Left lung (tissue), 10 donors: ENCODE data around the gene OR2A42. TPM values are rescaled to one million over a fixed set of nuclear protein-coding genes. Genes with fewer than 3 reads are reported as not detected.
"Not testable (repeated sequence)": the region's sequence is repeated elsewhere in the genome, so short reads cannot be mapped to it uniquely, and the experiment has no call there.

ENCODE experiments used
- ATAC-seq: fragments of 200-7000 bp; cut with Tn5 transposase; one replicate; pipeline ENCODE4 v1.9.1; 2020; ENCODE audit warnings: moderate library complexity
- DNase-seq, 4 donors: peaks; one replicate each; pipeline ENCODE4 v3.0.0-alpha.2; 2013 to 2020
- H3K27ac ChIP-seq, 2 donors: fragments of 200-600 bp; sonication (generic) in 1 of 2; one replicate each; pipeline versions ENCODE4 v1.5.0 to v1.8.0; 2020 to 2021
- H3K27me3 ChIP-seq, 2 donors: fragments of 200-600 bp; sonication (generic) in 1 of 2; one replicate each; pipeline versions ENCODE4 v1.5.0 to v1.8.0; 2020 to 2021
- H3K36me3 ChIP-seq, 2 donors: fragments of 200-600 bp; sonication (generic) in 1 of 2; one replicate each; pipeline versions ENCODE4 v1.5.0 to v1.8.0; 2020 to 2021
- H3K4me1 ChIP-seq, 2 donors: fragments of 200-600 bp; one replicate each; pipeline ENCODE4 v1.8.0; 2021
- H3K4me3 ChIP-seq, 2 donors: fragments of 200-600 bp; sonication (generic) in 1 of 2; one replicate each; pipeline versions ENCODE4 v1.5.0 to v1.8.0; 2020 to 2021; ENCODE audit warnings: mild to moderate bottlenecking in 1 of 2
- H3K9me3 ChIP-seq, 2 donors: fragments of 200-600 bp; sonication (generic) in 1 of 2; one replicate each; pipeline versions ENCODE4 v1.5.0 to v1.8.0; 2020 to 2021
- intact Hi-C, 2 donors: fragments of 100-400 bp; cut with DNase I; formaldehyde crosslinking; loops; one replicate each; pipeline versions ENCODE4 v1.11.2 to v1.14.2; 2022
- polyA plus RNA-seq, 6 donors: library from polyadenylated mRNA; unstranded; fragments of 120-200 nt; gene quantifications; one replicate each; pipeline ENCODE4 v1.2.1, GENCODE V29; 2013; ENCODE audit not compliant: insufficient read length in 6 of 6
- total RNA-seq, 2 donors: library from RNA; stranded (reverse); fragmentation: NEBNext Ultra II Directional; extraction: Animal tissue kit (Norgen Biotek cat#: 25700); gene quantifications; one replicate each; pipeline ENCODE4 v1.2.1, GENCODE V29; 2021
- donor health status: DM: no; HTN: yes; CAD: no.
- donor health status: DM: no; HTN: no; CAD: no.

OR2A42 gene
- total and polyA plus RNA-seq, 8 donors: 1.1 to 5.6 (median 3.2) TPM; not detected in 2

DNA sequence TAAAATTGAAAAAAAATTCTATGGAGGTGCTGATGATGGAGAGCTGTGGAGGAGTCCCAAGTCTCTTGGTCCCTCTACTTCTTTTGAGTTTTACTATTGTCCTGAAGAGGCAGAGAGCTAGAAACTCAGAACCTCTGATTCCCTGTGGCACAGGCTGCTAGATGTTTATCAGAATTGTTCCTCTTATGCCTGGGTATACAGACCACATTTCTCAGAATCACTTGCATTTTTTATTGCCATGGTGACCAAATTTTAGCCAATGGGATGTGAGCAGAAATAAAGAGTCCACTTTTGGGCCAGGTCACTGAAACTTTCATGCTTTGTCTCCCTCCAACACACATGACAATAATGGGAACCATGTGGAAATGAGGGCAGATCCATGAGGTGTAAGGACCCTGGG lies 15.7 kb downstream of the OR2A42 start:
- H3K36me3 ChIP-seq, H3K27me3 ChIP-seq, H3K4me3 ChIP-seq, H3K9me3 ChIP-seq, H3K4me1 ChIP-seq, intact Hi-C loops, DNase-seq, ATAC-seq, H3K27ac ChIP-seq: not testable (repeated sequence)

DNA sequence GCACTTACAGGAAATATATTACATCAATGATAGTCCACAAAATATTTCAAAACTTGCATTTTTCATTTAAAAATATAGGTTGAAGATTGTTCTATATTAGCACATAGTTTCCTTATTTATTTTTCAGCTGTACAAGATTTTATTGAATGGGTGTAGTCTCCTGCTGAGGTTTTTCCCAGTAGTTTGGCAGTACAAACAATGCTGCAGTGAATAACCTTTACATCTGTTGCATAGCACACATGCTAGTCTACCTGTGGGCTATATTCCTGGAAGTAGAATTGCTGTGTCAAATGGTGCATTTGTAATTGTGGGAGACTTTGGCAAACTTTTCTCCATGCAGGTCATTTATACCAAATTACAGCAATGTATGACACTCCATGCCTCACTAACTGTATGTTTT lies 18.9 kb downstream of the OR2A42 start:
- H3K36me3 ChIP-seq, H3K27me3 ChIP-seq, H3K27ac ChIP-seq, H3K4me1 ChIP-seq, intact Hi-C loops, DNase-seq, H3K4me3 ChIP-seq, ATAC-seq, H3K9me3 ChIP-seq: not testable (repeated sequence)

- H3K4me3 ChIP-seq, DNase-seq, intact Hi-C loops, H3K27ac ChIP-seq, H3K4me1 ChIP-seq, H3K36me3 ChIP-seq, H3K9me3 ChIP-seq, H3K27me3 ChIP-seq: not testable (repeated sequence)
- peak; percentile 75 for ATAC-seq
These were observed 20.3 kb downstream of the OR2A42 start for GRCh38 chr7:144219149-144219548.

- H3K27ac ChIP-seq, ATAC-seq, intact Hi-C loops, H3K36me3 ChIP-seq, H3K27me3 ChIP-seq, H3K4me1 ChIP-seq, H3K4me3 ChIP-seq, H3K9me3 ChIP-seq: not testable (repeated sequence)
- DNase-seq: peak in 1 of 4 donors; percentile 9
These were observed 20.8 kb downstream of the OR2A42 start for GRCh38 chr7:144218581-144218980.

- ATAC-seq, intact Hi-C loops, H3K36me3 ChIP-seq, H3K27ac ChIP-seq, H3K4me3 ChIP-seq, H3K27me3 ChIP-seq, DNase-seq, H3K4me1 ChIP-seq, H3K9me3 ChIP-seq: not testable (repeated sequence)
These were observed 22.2 kb downstream of the OR2A42 start for GRCh38 chr7:144217200-144217599.

- DNase-seq, H3K4me1 ChIP-seq, ATAC-seq, H3K36me3 ChIP-seq, H3K9me3 ChIP-seq, intact Hi-C loops, H3K27me3 ChIP-seq, H3K27ac ChIP-seq, H3K4me3 ChIP-seq: not testable (repeated sequence)
These were observed 34.1 kb downstream of the OR2A42 start for GRCh38 chr7:144205306-144205705.

DNA sequence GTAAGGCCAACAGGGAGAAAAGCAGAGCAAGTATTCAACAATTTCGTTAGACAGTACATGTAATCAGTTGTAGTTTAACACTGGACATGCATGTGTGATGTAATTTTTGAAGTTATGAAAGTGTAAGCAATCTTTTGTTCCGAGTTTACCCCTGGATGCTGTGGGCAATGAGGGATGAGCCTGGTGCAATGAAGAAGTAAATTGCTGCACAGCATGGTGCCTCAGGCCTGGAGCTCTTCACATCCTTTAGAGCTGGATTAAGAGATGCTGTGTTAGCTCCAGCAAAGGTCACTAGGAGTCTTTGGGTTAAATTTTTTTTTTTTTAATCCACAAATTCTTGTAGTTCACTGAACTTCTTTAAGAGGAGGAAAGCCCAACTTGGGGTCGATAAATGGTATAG lies 36.3 kb downstream of the OR2A42 start:
- H3K27ac ChIP-seq, H3K27me3 ChIP-seq, H3K36me3 ChIP-seq, intact Hi-C loops, H3K9me3 ChIP-seq, H3K4me3 ChIP-seq, DNase-seq, H3K4me1 ChIP-seq, ATAC-seq: not testable (repeated sequence)

DNA sequence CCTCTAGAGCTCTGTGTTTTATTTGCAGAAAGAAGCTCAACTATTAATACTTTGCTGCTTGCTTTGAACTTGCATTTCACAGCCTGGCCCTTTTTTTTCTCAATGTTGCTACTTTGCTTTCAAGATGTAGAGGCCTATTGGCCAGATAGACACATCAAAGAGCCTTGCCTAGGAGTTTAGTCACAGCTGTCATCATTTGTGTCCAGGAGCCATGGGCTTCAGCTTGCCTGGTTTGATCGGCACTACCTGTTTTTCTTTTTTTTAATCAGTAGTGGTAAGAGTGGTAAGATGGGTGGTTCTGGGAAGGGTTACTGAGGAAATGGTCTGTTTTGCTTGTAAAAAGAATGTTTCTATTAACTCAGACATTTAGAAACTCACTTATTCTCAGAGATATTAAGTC lies 37.4 kb downstream of the OR2A42 start:
- H3K4me1 ChIP-seq, DNase-seq, ATAC-seq, H3K9me3 ChIP-seq, H3K27ac ChIP-seq, H3K36me3 ChIP-seq, H3K27me3 ChIP-seq, H3K4me3 ChIP-seq, intact Hi-C loops: not testable (repeated sequence)

GRCh38 chr7:144198934-144199333 lies 40.5 kb downstream of the OR2A42 start:
- H3K27me3 ChIP-seq, intact Hi-C loops, H3K9me3 ChIP-seq, H3K4me1 ChIP-seq, H3K27ac ChIP-seq, H3K36me3 ChIP-seq, H3K4me3 ChIP-seq, ATAC-seq, DNase-seq: not testable (repeated sequence)

- H3K9me3 ChIP-seq, H3K36me3 ChIP-seq, H3K4me3 ChIP-seq, H3K27me3 ChIP-seq, H3K27ac ChIP-seq, H3K4me1 ChIP-seq, DNase-seq, intact Hi-C loops: not testable (repeated sequence)
- peak; percentile 97 for ATAC-seq
These were observed 44.1 kb downstream of the OR2A42 start, which contains the start of gene ARHGEF35 for GRCh38 chr7:144195212-144195872. Gene ARHGEF35, minus strand, starts transcription at chr7:144195833. Its CDS starts 7,450 bp downstream, at chr7:144188383.

DNA sequence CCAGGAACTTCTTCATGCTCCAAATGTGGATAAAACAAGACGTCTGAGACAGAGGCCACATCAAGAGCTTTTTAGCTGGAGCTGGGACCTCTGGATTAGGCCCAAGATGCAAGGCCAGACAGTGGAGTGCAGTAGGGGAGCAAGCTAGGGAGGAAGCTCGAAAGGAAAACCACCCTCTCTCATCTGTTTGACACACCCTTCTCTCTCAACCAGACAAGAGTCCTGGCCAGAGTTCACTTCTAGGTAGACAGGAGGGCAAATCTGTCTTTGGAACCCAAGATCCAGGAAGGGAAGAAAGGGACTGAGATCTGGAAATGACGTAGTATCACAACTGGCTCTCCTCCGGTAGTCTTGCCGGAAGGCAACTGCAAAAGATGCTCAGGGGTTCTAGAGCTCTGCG lies 45.0 kb downstream of the OR2A42 start:
- H3K27ac ChIP-seq, H3K36me3 ChIP-seq, intact Hi-C loops, H3K27me3 ChIP-seq, H3K4me1 ChIP-seq, H3K4me3 ChIP-seq, H3K9me3 ChIP-seq, DNase-seq: not testable (repeated sequence)
- peak; percentile 4 for ATAC-seq

- H3K4me3 ChIP-seq, H3K27ac ChIP-seq, H3K4me1 ChIP-seq, H3K36me3 ChIP-seq, H3K27me3 ChIP-seq, intact Hi-C loops, H3K9me3 ChIP-seq, DNase-seq, ATAC-seq: not testable (repeated sequence)
These were observed 45.6 kb downstream of the OR2A42 start for GRCh38 chr7:144193782-144194181.

DNA sequence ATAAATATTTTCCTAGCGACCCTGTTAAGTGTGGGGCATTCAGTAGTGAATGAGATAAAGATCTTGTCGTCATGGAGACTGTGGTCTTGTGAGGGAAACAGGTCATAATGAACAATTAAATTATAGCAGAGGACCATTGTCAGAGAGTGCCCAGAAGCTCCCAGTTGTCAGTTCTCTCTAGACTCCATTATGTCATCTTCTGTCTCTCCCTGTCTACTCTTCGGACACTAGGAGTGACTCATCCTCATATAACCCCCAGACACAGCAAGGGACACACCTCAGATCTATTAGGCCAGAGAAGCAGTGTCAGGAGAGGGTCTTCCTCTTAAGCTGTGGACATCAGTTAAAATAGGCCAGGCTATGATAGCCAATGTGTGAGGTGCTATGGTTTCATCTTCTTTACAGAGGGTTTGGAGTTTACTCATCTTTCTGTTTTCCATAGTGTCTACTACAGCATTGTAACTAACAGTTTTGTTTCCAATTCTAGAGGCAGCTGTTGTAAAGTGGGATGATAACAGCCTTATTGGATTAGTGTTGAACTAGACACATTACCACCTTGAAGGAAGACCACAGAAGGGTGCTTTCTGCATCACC lies 50.7 kb downstream of the OR2A42 start:
- H3K27me3 ChIP-seq, H3K4me3 ChIP-seq, H3K36me3 ChIP-seq, DNase-seq, ATAC-seq, H3K9me3 ChIP-seq, intact Hi-C loops, H3K4me1 ChIP-seq, H3K27ac ChIP-seq: not testable (repeated sequence)

DNA sequence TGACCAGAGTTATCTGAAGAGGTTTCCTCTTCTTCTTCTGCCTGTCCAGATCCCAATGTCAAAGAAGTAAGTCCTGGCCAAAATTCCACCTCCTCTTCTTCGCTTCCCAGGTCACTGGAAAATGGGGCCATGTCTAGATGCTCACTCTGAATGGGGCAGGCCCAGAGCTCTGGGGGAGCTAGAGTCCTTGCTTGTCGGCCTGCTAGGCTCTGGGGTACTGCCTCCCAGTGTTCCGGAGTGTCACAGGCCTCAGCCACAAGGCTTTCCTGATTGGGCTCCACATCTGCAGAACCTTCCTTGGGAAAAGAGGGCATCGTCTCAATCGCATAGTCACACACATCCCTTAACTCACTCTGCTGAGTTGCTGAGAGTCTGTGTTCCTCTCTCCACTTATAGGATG lies 51.6 kb downstream of the OR2A42 start:
- DNase-seq, intact Hi-C loops, H3K4me1 ChIP-seq, ATAC-seq, H3K36me3 ChIP-seq, H3K27ac ChIP-seq, H3K27me3 ChIP-seq, H3K9me3 ChIP-seq, H3K4me3 ChIP-seq: not testable (repeated sequence)
